Ramos (cell line): ENCODE measurements around the gene HNRNPH1.
"Not testable (repeated sequence)": the region's sequence is repeated elsewhere in the genome, so short reads cannot be mapped to it uniquely, and the experiment has no call there.

ENCODE experiments used
- in situ Hi-C: fragments of 300-500 bp; cut with MboI; formaldehyde crosslinking; loops from one replicate; pipeline ENCODE4 v1.14.3; 2022; ENCODE audit warnings: low sequenced_read_pairs; ENCODE audit not compliant: unreplicated experiment

Gene HNRNPH1

GRCh38 chr5:179623003-179623905 is at the start of gene HNRNPH1:
TSS of gene HNRNPH1 (minus strand) at chr5:179623671. CDS start at chr5:179623133, 538 bp downstream.
- in situ Hi-C loops, result no loop called here

GRCh38 chr5:179668391-179668790 is 44.9 kb upstream of the HNRNPH1 start:
- in situ Hi-C loops, result no loop called here

- in situ Hi-C loops, result not testable (repeated sequence)
Measured at GRCh38 chr5:179661647-179662046, 38.2 kb upstream of the HNRNPH1 start.

- in situ Hi-C loops, result not testable (repeated sequence)
Measured at GRCh38 chr5:179658179-179658856, 34.8 kb upstream of the HNRNPH1 start.

- in situ Hi-C loops, result not testable (repeated sequence)
Measured at GRCh38 chr5:179657302-179658178, 34.1 kb upstream of the HNRNPH1 start.

- in situ Hi-C loops, result not testable (repeated sequence)
Measured at GRCh38 chr5:179653135-179653534, 29.7 kb upstream of the HNRNPH1 start.

GRCh38 chr5:179650245-179650644 is 26.8 kb upstream of the HNRNPH1 start:
- in situ Hi-C loops, result not testable (repeated sequence)

GRCh38 chr5:179649166-179649703 is 25.8 kb upstream of the HNRNPH1 start:
- in situ Hi-C loops, result not testable (repeated sequence)

GRCh38 chr5:179648410-179648809 is 24.9 kb upstream of the HNRNPH1 start:
- in situ Hi-C loops, result no loop called here

GRCh38 chr5:179644766-179645165 is 21.3 kb upstream of the HNRNPH1 start:
- in situ Hi-C loops, result not testable (repeated sequence)

- in situ Hi-C loops, result not testable (repeated sequence)
Measured at GRCh38 chr5:179643141-179643920, 19.9 kb upstream of the HNRNPH1 start.

GRCh38 chr5:179642626-179643025 is 19.2 kb upstream of the HNRNPH1 start:
- in situ Hi-C loops, result not testable (repeated sequence)

GRCh38 chr5:179641745-179642144 is 18.3 kb upstream of the HNRNPH1 start:
- in situ Hi-C loops, result not testable (repeated sequence)

GRCh38 chr5:179639296-179639695 is 15.8 kb upstream of the HNRNPH1 start:
- in situ Hi-C loops, result not testable (repeated sequence)

GRCh38 chr5:179634370-179635172 is 11.1 kb upstream of the HNRNPH1 start:
- in situ Hi-C loops, result not testable (repeated sequence)

- in situ Hi-C loops, result not testable (repeated sequence)
Measured at GRCh38 chr5:179633501-179634369, 10.3 kb upstream of the HNRNPH1 start.

- in situ Hi-C loops, result no loop called here
Measured at GRCh38 chr5:179624841-179625271, 1.4 kb upstream of the HNRNPH1 start.
